Stimulated activated CD8-positive, alpha-beta memory T cell treated with anti-CD3 and anti-CD28 coated beads, Interleukin-4, amount 100 ng/mL, for 1 hour (primary cell): ENCODE measurements around the gene NDUFA3.

Experiments used
- DNase-seq, 2 donors: peaks; one replicate each; pipeline ENCODE4 v3.0.0-alpha.2; 2020; ENCODE audit warnings: low read depth in 2 of 2, low spot score in 1 of 2

The NDUFA3 gene

DNA sequence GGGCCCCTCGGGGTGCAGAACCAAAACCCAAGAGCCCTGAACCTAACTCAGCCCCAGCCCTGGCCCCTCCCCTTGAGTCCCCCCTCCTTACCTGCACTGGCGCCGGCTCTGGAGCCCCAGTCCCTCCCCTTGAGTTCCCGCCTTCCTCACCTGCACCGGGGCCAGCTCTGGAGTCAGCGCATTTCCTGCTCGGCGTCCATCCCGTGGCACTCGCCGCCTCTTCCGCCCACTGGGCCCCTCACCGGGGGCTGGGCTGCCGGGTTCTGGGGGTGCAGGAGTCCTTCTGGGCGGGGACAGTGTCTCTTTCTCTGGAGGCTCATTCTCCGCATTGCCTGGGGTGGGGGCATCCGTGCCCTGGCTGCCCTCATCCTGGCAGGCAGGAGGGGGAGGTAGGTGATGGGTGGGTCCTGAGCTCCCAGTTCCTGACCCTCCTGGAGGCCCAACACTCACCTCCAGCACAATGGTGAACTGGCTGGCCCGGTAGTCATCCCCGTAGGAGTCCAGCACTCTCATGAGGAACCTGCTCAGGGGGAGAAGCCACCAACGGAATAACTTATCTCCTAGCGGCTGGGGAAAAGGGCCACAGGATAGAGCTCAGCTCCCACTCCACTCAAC is 5.3 kb downstream of the NDUFA3 start:
- DNase-seq: no peak

DNA sequence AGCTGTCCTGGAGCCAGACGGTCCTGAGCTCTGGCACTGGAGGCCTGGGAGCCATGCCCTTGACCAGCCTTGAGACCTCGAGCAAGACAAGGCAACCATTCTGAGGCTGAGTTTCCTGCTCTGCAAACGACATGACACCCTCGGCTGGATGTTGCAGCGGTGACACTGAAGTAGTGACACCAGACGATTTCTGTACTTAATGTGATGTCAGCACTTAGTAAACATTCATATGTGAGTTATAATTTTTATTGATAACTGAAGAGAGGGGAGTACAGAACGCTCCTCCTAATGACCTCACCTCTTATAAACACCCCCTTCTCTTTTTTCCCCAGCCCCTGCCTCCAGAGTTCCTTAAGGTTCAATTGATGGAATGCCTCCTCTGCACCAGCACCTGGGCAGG is 5.8 kb downstream of the NDUFA3 start:
- no peak for DNase-seq

DNA sequence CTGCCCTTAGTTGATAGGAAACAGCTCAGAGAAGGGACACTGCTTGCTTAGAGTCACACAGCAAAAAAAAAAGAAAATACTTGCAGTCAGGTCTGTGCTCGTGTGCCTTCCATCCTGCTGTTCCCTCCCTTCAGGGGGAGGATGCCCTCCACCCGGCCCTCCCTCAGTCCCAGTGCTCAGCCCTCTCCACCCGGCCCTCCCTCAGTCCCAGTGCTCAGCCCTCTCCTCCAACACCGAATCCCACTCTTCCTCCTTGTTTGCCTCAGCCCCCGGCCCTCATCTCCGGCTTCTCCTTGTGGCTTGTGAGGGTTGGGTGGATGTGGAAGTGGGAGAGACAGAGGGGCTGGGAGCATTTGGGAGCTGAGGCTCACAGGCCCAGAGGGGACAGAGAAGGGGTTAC is 7.0 kb downstream of the NDUFA3 start:
- DNase-seq: no peak

DNA sequence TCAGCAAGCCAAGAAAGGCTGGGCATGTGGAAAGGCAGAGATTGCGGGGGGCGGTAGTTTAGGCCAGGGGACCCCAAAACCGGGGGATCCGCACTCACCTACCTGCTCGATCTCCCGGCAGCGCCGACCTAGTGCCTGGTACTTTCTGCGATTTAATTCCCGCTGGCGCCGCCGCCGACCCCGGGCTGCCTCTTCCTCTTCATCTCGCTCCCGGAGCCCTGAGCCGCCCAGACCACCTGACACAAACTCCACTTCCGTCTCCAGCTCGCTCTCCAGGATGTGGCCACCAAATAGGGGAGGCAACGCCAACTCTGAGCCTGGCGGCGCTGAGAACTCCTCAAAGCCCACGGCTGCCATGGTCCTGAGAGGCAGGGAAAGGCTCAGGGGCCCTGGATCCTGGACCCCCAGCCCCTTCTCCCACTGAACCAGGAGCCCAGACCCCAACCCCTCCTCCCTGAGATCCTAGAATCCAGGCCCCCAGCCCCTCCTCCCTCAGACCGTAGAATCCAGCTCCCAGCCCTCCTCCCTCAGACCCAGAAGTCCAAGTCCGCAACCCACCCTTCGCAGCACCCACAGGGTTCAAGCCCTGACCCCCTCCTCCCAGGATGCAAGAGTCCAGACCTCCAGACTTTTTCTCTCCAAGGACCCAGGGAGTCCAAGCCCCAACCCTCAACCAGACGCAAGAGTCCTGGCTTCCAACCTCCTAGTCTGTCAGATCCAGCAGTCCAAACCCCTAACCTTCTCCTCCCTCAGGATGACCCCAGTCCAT is 11.9 kb downstream of the NDUFA3 start:
- no peak for DNase-seq

- peak; percentile 91 to 97 for DNase-seq
Observed at GRCh38 chr19:54115109-54116063, 12.7 kb downstream of the NDUFA3 start, which contains the start of the genes PRPF31 and TFPT. Gene PRPF31 (plus strand): TSS chr19:54115754. CDS start chr19:54118279, 2,525 bp downstream. Gene TFPT (minus strand): TSS chr19:54115657. CDS start chr19:54115269, 388 bp downstream.

GRCh38 chr19:54121259-54121658 is 18.6 kb downstream of the NDUFA3 start:
- no peak for DNase-seq

- no peak for DNase-seq
Observed at GRCh38 chr19:54123682-54124081, 21.0 kb downstream of the NDUFA3 start.

GRCh38 chr19:54124393-54124792 is 21.7 kb downstream of the NDUFA3 start:
- DNase-seq: no peak

- no peak for DNase-seq
Observed at GRCh38 chr19:54125713-54126112, 23.1 kb downstream of the NDUFA3 start.

- DNase-seq: no peak
Observed at GRCh38 chr19:54127688-54128440, 25.2 kb downstream of the NDUFA3 start.

DNA sequence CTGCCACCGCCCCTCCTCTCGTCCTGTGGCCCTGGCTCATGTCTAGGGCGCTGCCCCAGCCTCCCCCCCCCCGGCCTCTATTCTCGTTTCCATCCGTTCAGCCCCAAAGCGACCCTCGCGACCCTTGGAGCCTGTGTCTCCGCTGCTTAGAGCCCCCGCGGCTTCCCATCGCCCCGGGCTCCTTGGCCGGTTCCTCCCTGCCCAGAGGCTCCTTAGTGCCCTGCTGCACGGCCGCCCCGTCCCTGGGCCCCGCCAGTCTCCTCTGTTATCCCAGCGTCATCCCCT is 25.7 kb downstream of the NDUFA3 start:
- DNase-seq: no peak

DNA sequence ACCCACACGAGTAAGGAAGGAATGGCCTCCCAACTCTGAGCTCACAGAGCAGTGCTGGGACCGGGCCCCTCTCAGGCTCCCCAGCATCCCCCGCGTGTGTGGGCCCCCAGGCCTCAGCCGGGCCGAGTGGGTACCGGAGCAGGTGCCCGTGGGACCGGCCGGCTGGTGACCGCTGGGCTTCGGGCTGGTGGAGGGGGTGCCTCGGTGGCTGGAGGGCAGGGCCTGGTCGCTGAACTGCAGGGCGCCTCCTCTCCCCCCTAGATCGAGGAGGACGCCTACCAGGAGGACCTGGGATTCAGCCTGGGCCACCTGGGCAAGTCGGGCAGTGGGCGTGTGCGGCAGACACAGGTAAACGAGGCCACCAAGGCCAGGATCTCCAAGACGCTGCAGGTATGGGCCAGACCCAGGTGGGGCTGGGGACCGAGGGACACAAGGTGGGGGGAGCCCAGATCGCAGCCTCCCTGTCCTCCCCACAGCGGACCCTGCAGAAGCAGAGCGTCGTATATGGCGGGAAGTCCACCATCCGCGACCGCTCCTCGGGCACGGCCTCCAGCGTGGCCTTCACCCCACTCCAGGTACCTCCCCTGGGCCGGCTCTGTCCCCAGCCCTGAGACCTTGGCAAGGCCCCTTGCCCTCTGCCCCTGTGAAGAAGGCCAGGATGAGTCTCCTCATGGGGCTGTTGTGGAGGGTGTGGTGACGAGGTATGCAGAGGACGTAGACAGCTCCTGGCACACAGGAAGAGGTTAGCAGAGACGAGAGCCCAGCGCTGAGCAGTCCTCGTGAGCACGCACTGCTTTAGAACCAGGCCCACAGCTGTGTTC is 26.4 kb downstream of the NDUFA3 start:
- no peak for DNase-seq

DNA sequence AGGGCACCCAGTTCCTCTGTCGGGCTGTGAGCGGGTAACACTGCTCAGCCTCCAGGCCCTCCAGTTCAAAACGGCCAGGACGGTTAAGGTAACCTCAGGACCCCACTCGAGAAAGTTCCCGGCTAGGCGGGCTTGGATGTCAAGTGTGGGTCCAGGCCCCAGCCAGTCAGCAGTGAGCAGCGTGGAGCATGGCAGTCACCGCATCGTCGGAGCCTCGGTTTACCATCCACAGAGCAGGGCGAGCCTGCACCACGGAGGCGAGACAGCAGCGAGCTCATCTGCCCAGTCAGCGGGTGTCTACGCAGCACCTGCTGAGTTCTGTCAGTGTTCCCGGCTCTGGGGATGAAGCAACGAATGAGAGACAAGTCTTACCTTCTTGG is 27.0 kb downstream of the NDUFA3 start:
- no peak for DNase-seq

DNA sequence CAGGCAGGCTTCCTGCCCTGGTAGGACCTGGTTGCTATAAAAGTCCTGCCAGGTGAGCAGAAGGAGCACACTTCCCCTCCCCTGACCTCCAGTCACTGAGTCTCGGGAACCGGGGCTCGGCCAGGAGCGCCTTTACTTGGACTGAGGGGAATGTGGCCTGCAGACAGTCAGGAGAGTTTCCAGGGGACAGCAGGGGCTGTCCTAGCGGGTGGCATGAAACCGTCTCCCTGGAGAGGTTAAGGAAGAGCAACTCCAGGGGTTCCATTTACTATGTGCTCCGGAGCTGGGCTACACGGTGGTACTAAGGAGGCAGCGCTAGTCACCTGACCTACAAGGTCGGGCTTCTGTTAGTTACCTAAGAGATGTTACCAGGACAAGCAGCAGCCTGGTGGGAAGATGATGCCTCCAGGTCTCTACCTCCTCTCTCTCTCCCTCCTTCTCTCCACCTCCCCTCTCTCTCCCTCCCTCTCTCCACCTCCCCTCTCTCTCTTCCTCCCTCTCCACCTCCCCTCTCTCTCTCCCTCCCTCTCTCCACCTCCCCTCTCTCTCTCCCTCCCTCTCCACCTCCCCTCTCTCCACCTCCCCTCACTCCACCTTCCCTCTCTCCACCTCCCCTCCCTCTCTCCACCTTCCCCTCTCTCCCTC is 30.8 kb downstream of the NDUFA3 start:
- DNase-seq: no peak

DNA sequence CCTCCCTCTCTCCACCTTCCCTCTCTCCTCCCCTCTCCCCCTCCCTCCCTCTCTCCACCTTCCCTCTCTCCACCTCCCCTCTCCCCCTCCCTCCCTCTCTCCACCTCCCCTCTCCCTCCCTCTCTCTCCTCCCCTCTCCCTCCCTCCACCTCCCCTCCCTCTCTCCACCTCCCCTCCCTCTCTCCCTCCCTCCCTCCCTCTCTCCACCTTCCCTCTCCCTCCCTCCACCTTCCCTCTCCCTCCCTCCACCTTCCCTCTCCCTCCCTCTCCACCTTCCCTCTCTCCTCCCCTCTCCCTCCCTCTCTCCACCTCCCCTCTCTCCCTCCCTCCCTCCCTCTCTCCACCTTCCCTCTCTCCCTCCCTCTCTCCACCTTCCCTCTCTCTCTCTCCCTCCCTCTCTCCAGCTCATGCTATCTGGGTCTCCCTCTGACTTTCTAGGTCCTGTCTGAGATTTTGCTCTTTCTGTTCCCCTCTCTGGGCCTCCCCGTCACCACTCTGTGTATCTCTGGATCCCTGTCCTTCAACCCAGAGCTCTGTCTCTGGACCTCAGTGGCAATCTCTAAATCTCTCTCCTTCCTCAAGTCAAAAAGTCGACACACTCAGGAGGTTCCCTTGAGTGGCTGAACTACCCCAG is 31.4 kb downstream of the NDUFA3 start:
- DNase-seq: no peak

GRCh38 chr19:54136086-54136863 is 33.6 kb downstream of the NDUFA3 start:
- no peak for DNase-seq

DNA sequence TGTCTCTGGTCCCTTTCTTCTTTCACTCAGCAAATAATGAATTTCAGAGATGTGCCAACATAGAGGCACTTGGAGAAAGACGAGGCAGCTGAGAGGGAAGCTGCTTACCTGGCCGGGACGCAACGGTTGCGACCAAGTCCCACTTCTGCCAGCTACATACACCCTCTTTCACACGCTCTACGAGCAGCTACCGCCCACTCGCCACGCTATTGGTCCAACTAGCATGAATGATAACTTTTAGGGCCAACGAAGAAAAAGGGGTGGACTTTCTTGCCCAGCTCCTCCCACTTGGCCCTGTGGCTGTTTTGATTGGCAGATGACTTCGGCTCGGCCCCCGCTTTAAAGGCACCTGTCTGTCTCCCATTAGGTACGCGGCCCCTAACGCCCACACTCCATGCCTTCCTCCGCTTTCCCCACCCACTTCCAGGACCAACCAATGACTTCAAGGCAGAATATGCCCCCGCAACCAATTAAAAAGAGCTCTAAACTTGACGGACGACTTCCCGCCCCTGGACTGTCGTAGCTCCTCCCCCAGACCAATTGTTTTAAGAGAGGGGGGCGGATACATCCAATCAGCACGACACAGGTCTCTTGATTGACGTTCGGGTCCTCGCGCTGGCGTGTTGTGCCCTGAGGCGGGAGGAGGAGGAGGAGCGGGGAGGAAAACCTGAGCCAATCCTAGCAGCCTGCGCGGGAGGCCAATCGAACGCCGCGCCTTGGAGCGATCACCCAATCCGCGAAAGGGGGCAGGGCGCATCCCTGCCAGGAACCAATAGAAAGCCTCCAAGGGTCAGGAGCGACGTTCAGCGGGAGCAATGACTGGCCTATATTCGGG is 34.4 kb downstream of the NDUFA3 start:
- DNase-seq: peak; percentile 92 to 98
